Measurements from ENCODE around the gene LETM1.
A peak's percentile ranks its signal among the peaks of the same experiment; 100 is the strongest.

The LETM1 gene

GRCh38 chr4:1825326-1825725 lies 30.6 kb downstream of the LETM1 start:
- DNase-seq (ENCODE audit: low spot score) = no peak

GRCh38 chr4:1824746-1825145 lies 31.2 kb downstream of the LETM1 start:
- no peak for DNase-seq (ENCODE audit: low spot score)

GRCh38 chr4:1823545-1823932 lies 32.4 kb downstream of the LETM1 start:
- DNase-seq (ENCODE audit: low spot score) = no peak

GRCh38 chr4:1822568-1823544 lies 33.1 kb downstream of the LETM1 start:
- DNase-seq (ENCODE audit: low spot score) = no peak

- no peak for DNase-seq (ENCODE audit: low spot score)
Measured at GRCh38 chr4:1821679-1822567, 34.0 kb downstream of the LETM1 start.

GRCh38 chr4:1819816-1820215 lies 36.1 kb downstream of the LETM1 start:
- DNase-seq (ENCODE audit: low spot score) = no peak

- DNase-seq (ENCODE audit: low spot score) = peak; percentile 89
Measured at GRCh38 chr4:1819284-1819683, 36.7 kb downstream of the LETM1 start.

- no peak for DNase-seq (ENCODE audit: low spot score)
Measured at GRCh38 chr4:1815997-1816860, 39.7 kb downstream of the LETM1 start.

- no peak for DNase-seq (ENCODE audit: low spot score)
Measured at GRCh38 chr4:1815096-1815996, 40.6 kb downstream of the LETM1 start.

GRCh38 chr4:1814453-1814852 lies 41.5 kb downstream of the LETM1 start:
- no peak for DNase-seq (ENCODE audit: low spot score)

- DNase-seq (ENCODE audit: low spot score) = no peak
Measured at GRCh38 chr4:1813915-1814314, 42.0 kb downstream of the LETM1 start.

- no peak for DNase-seq (ENCODE audit: low spot score)
Measured at GRCh38 chr4:1813231-1813630, 42.7 kb downstream of the LETM1 start.

- no peak for DNase-seq (ENCODE audit: low spot score)
Measured at GRCh38 chr4:1812720-1813119, 43.2 kb downstream of the LETM1 start.

GRCh38 chr4:1810765-1811164 lies 45.2 kb downstream of the LETM1 start:
- DNase-seq (ENCODE audit: low spot score) = no peak

GRCh38 chr4:1809754-1810502 lies 46.0 kb downstream of the LETM1 start:
- peak; percentile 81 for DNase-seq (ENCODE audit: low spot score)

- no peak for DNase-seq (ENCODE audit: low spot score)
Measured at GRCh38 chr4:1808851-1809753, 46.9 kb downstream of the LETM1 start.

GRCh38 chr4:1808396-1808795 lies 47.6 kb downstream of the LETM1 start:
- DNase-seq (ENCODE audit: low spot score) = no peak

GRCh38 chr4:1807332-1807777 lies 48.6 kb downstream of the LETM1 start:
- DNase-seq (ENCODE audit: low spot score) = no peak

Measured in cerebellar cortex (tissue), 1 donor.